GM19372 (cell line): Measurements from ENCODE around the gene RRP8.

Experiments used
- ATAC-seq: cut with Tn5 transposase; IDR thresholded peaks from one replicate; pipeline ENCODE4 v1.9.1; 2021; ENCODE audit warnings: mild to moderate bottlenecking, low read depth, moderate library complexity; ENCODE audit not compliant: unreplicated experiment

Gene RRP8

DNA sequence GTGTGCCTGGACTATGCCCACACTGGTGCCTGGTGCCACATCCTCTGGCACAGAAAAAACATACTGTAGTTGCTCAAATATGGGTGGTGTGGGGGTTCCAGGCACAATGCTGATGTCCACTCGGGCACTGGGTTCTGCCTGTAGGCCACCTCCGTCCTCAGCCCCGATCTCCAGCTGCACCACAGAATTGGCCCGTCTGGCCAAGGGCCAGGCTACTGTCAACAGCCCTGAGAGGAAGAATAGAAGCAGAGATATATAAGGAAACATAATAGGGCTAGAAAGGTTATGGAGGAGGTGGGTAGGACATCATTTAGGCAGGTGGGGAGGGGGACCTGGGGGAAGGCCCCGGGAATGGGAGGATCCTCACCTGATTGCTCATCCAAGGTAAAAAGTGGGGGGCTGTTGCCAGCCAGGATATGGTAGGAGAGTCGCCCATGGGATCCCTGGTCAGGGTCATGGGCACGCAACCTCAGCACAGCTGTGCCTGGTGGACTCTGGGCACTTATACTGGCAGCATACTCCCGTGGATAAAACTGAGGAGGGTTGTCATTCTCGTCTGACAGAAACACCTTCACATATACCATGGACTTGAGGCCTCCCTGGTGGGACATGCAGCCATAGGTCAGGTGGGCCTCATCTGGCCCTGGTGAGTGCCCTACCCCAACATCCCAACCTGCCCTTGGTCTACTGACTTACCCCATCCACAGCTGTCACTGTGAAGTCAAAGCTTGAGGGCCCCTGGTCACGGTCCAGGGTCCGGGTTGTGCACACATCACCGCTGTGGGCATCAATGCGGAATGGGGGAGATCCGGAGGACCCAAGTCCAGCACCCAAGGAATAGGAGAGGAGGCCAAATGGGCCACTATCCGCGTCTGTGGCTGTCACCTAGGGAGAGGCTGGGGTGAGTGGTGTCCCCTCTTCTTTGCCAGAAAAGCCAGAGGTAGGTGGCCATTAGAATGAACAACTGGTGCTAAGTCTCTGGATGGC, 30.3 kb upstream of the RRP8 start:
- no peak for ATAC-seq

DNA sequence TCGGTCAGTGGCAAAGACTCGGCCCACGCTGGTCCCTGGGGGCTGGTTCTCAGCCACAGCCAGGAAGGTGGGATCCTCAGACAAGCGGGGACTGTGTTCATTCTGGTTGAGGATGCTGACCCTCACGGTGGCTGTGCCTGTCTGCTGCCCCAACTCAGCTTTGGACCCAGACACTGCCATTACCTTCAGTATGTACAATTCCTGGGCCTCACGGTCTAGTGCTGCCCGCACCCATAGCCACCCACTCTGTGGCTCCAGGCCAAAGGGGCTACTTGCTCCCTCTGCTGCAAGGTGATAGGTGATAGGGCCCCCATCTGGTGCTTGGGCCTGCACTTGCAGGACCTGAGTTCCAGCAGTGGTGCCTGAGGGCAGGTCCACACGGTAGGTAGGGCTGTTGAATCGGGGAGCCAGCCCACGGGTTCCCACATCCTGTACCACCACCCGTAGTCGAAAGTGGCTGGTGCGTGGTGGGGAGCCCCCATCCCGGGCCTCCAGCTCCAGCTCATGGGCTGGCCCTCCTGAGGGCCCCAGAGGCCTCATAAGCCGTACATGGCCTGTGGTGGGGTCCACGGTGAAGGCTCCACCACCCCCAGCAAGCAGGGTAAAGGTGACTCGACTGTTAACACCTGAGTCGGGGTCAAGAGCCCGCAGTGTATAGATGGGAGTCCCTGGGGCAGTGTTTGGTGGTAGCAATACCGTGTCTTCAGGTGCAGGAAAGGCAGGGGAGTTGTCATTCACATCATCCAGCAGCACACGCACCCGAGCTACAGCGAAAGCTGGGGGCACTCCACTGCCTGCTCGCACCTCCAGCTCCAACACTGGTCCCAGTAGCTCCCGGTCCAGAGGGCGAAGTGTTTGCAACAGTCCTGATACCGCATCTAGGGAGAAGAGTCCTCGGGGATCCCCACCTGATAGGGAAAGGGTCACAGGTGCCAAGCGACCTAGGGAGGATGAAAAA, 29.0 kb upstream of the RRP8 start:
- no peak for ATAC-seq

DNA sequence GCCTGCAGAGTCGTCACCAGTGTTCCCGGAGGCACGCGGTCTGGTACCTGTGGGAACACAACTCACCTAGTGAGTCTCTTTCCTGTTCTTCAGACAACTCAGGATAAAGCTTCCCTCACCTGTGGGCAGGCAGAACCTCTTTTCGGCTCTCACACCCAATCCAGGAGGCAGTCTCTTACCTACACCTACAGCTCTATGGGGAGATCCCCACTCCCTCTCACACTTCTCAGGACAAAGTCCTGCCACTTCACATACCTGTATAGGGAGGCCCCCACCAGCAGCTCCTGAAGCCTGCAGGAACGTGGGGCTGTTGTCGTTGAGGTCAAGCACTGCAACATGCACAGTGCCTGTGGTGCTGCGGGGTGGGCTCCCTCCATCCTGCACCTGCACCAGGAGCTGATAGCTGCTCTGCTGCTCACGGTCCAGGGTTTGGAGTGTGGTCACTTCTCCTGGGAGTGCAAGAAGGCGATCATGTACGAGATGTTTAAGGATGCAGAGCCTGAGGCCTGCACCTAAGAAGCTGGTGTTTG, 28.0 kb upstream of the RRP8 start:
- ATAC-seq, result no peak

DNA sequence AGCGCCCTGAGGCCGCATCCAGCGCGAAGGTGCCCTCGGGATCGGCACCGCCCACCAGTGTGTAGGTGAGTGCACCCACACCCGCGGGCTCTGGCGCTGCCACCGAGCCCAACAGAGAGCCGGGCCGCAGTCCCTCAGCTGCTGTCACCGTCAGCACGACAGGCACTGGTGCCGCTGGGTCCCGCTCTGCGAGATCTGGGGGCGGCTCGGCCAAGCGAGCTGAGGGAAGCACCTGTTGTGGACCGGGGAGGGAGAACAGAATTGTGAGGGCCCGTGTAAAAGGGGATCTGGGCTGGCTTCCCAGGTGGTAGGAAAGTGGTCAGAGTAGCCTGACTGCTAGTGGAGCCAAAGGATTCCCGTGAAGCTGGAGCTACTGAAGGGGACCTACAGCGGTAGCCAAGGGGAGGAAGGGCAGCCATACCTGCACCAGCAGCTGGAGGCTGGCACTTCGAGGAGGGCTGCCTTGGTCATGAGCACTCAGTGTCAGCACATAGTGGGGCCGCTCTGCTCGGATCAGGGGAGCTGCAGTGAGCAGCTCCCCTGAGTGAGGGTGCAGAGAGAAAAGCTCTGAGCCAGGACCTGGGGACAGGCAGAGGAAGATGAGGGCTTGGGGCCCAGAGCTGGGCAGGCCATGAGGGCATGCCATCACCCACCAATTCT, 27.3 kb upstream of the RRP8 start:
- ATAC-seq, result no peak

DNA sequence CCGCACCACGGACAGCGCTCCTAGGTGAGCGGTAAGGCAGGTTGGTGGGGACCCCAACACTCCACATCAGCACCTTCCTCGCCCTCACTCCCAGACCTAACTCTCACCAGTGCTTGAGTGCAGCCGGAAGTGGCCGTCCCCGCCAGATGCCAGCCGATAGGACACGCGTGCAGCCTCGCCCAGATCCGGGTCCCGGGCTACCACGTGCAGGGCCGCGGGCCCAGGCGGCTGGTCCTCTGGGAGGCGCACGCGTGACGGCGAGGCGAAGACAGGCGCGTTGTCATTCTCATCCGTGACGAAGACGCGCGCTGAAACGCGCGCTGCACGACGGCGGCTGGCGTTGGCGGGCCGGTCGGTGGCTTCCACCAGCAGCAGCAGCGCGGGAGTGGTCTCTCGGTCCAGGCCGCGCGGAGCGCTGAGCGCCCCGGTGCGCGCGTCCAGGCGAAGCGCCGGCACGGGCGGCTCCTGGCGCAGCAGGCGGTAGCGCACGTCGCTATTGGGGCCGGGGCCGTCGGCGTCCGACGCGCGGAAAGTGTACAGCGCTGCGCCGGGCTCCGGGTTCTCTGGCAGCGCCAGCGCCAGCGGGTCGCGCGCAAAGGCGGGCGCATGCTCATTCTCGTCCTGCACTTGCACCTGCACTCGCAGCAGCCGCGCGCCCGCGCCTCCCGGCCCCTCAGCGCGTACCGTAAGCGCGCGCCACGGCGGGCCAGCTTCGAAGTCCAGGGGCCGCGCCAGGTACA, 26.6 kb upstream of the RRP8 start:
- no peak for ATAC-seq

DNA sequence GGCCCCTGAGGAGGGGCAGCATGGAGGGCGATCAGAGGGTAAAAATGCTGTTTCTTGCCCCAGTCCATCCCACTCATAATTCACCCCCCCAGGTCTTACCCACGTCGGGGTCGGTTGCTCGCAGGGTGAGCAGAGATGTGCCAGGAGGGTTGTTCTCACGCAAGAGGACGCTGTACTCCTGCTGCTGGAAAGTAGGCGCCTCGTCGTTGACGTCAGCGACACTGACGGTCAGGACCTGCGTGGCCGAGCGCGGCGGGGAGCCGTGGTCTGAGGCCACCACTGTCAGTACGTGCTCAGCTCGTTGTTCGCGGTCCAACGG, 26.1 kb upstream of the RRP8 start:
- ATAC-seq, result no peak

DNA sequence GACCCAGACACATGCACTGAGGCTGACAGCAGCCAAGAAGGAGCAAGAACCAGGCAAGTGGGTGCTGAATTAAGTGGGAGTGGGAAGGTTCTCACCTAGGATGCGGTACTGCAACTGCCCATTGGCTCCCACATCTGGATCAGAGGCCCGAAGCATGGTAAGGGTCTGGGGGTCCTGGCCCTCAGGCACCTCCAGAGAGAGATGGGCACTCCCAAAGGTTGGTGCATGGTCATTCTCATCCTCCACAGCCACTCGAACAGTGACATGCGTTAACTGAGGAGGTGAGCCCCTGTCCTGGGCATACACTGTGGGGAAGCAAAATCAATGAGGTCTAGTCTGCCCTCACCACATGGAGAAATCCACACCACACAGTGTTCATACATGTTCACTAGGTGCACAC, 25.1 kb upstream of the RRP8 start:
- no peak for ATAC-seq

DNA sequence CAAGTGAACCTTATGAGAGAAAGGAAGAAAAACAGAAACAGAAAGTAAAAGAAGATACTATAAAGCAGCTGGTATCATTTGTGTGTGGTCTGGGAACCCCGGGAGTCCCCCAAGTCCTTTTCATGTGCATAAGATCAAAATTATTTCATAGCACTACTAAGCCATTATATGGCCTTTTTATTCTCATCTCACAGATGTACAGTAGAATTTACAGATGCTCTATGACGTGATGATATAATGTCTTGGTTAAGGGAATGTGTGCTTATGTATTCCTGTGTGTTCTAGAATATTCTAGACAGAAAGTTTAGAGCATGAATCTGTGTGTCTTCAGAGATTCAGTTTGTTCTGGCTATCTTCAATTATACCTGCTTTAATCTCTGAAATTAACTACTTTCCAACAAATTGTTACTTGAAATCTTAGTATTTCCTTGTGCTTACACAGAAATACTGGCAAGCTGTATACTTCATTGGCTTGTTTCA, 24.4 kb upstream of the RRP8 start:
- ATAC-seq, result peak; percentile 96

DNA sequence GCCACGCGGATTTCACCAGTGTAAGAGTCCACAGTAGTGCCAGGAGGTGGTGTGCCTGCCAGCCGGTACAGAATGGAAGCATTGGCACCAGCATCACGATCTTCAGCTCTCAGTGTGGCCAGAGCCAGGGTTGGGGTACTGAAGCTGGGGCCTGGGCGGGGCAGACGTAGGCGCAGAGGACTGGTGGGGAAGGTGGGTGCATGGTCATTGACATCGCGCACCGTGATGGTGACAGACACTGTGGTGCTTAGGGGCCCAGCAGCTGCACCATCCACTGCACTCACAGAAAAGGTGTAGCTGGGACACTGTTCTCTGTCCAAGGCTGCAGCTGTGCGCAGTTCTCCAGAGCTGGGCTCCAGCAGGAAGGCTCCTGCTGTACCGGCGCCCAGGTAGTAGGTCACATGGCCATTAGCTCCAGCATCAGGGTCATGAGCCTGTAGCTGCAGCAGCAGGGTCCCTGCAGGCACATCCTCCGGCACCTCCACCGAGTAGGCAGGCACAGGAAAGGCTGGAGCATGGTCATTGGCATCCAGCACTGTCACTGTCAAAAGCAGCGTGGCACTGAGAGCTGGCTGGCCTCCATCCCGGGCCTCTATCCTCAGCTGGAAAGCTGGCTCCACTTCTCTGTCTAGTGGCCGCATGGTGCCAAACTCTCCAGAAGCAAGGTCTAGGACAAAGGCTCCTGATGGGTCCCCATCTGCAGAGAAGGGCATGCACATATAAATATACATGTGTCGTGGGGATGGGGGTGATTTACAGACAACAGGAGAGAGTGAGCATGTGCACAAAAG, 23.8 kb upstream of the RRP8 start:
- no peak for ATAC-seq

DNA sequence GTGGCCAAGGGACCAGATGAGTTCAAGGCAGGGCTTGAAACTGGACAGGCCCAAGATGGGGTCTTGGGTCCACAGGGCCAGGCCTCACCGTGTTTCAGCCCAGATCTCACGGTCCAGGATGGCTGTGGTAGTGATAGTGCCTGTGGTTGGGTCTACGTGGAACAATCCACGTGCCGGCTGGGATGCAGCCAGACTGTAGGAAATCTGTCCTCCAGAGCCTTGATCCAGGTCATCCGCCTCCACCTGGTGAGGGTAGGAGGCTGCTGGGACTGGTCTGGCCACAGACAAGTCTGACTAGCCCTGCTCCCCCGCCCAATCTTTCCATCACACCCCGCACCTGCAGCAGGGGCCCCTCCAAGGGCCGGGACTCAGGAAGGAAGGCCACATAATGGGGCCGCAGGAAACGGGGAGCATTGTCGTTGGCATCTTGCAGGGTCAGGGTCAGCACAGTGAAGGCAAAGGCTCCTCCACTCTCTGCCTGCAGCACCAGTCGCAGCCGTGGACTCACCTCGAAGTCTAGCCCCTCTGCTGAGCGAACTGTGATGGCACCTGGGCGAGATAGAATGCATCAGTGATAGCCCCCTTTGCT, 22.5 kb upstream of the RRP8 start:
- no peak for ATAC-seq

DNA sequence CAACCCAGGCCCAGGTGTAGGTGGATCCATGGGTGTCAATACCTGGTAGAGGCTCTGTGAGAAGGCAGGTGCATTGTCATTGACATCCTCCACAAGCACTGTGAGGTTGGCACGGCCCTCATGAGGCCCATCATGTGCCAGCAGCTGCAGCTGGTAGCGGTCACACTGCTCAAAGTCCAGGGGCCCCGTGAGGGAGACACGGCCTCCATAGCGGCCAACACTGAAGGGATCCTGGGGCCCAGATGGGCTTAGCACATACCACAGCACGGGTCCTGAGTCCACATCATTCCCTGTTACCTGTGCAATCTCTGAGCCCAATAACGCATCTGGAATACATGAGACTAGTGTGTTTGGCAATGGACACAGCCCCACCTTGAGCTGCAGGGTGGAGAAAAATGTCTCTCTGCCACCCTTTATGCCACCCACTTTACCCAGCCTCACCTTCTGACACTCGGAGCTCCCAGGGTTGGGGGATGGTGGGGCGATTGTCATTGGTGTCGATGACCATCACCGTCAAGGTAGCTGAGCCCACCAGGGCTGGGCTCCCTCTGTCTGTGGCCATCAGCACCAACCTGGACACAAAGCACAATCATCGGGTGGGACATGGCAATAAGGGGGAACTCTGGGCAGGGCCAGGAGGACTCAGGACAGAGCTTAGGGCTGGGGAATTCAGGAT, 21.9 kb upstream of the RRP8 start:
- ATAC-seq, result no peak

DNA sequence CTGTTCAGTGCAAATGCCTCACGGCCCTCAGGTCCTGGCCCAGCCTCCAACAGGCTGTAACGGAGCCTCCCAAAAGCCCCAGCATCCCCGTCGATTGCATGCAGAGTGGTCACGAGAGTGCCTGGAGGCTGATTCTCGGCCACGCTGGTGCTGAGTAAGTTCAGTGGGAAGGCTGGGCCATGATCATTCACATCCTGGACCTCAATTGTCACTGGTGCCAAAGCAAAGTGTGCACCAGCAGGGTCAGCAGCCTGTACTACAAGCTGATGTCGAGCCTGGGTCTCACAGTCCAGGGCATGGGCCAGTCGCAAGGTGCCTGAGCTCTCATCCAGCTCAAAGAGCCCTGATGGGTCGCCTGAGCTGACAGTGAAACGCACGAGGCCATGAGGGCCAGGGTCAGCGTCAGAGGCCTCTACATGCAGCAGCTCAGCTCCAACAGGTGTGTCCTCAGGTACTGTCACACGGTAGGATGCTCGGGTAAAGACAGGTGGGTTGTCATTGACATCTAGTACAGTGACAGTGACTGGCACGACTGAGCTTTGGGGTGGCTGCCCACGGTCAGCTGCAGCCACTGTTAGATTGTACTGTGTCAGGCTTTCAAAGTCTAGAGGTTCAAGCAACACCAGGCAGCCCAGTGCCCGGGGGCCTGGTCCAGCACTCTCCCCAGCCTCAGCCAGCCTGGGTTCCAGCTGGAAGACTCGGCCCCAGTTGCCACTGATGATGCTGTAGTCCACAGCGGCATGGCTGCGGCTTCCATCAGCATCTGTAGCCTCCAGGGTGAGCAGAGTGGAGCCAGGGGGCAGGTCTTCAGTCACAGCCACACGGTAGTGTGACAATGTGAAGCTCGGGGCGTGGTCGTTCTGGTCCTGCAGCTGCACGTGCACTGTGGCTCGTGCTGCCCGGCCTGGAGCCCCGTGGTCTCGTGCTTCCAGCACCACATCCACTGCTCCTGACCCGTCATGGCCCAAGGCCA, 20.3 kb upstream of the RRP8 start:
- no peak for ATAC-seq

DNA sequence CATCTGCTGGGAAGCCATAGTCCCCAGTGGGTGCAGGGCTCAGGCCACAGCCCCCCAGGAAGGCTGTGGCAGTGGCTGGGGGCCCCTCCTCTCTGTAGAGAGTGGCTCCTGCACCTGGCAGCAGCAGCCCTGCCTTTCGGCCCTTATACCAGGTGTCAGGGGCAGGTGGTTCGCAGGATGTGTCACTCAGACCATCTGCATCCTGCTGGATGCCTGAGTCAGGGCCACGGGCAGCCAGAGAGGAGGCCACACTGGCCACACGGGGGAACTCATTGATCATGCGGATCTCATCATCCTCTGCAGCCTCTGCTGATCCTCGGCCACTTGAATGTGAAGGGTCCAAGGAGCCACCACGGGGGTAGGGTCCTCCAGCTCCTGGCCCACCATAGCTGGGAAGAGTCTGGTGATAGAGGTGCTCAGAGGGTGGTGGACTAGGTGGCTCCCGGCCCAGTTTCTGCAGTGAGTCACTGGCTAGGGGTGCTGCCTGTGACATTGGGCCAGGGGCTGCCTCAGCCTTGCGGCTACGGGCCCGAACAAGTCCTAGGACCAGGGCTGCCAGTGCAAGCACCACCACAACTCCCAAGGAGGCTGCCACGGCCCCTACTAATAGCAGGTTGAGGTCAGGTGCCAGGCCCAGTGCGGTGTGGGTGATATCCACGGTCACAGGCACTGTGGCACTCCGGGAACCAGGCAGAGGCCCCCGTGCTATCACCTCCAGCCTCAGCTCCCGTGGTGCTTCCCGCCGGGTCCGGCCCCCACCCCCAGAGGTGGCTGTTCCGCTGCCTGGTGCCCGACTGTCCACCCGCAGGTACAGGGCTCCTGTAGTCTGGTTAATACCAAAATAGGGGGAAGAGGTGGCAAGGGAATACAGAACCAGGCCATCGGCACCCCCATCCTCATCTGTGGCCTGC, 19.1 kb upstream of the RRP8 start:
- no peak for ATAC-seq

DNA sequence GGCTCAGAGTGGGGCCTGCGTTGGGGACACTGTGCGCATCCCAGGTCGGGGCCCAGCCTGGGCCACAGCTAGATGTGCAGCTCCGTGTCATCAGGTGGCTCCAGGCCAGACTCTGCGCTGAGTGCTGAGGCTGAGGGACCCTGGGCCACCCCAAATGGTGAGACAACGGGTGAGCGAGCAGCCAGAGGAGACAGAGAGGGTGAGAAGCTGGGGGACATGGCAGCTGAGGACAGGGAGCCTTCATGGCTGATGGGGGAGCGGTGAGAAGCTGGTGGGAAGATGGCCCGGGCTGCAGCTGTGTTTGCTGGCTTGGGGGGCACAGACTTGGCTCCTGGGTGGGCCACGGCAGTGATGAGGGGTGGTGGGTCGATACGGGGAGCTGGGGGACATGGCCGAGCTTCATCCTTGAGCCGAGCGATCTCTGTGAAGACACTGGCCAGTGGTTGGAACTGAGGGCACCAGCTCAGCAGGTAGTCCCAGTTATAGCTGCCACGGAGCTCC, 18.3 kb upstream of the RRP8 start:
- ATAC-seq, result no peak

DNA sequence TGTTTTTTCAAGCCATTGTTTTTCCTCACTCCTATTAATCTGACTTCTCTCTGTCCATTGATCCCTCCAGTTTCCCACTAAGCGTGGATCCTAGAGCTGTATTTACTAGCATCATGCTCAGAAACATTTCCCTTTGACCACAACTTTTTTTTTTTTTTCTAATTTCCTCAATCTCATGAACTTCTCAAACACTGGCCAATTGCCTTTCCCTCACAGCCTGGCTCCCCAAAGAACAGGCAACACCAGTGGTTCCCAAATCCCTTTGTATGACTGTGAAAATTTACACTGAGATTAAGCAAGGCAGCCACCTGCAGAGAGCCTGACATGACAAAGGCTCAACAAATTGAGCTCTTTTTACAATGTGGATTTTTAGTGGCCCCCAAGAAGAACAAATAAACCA, 17.2 kb upstream of the RRP8 start:
- ATAC-seq, result no peak
